SU-DHL-6 (cell line): ENCODE results near the gene NCR2.

Experiments used
- EZH2phosphoT487 ChIP-seq: fragments of 200-600 bp; sonication (generic), shearing (Covaris generic); conservative IDR thresholded peaks from 2 replicates; pipeline ENCODE4 v1.6.1; 2018; ENCODE audit warnings: mild to moderate bottlenecking, antibody characterized with exemption, low read length, moderate library complexity, mixed read lengths
- TF ChIP-seq, protein P1 (sequence below): fragments of 200-600 bp; sonication (generic); IDR thresholded peaks from one replicate; pipeline ENCODE4 v1.5.1; 2017; ENCODE audit warnings: antibody characterized with exemption, mild to moderate bottlenecking, low read length, moderate library complexity; ENCODE audit not compliant: insufficient read depth, poor library complexity, severe bottlenecking

DNA sequence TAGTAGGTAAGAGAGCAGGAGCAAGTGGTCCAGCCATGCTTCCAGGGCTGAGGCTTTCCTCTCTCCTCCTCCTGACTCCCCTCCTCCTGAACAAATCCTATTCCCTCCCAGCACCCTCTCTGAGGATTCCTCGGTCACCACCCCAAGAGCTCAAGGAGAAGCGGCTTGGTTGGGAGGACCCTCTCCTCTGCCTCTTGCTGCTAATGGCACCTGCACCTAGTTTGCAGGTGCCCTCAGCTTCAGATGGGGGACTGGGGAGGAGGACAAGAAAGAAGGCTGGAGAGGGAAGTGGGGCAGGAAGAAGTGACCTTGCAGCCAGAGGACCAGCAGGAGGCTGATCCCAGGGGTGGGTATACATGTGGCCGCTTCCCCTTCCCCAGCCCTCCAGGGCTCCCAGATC lies 17.5 kb downstream of the NCR2 start:
- TF ChIP-seq, protein P1, sequence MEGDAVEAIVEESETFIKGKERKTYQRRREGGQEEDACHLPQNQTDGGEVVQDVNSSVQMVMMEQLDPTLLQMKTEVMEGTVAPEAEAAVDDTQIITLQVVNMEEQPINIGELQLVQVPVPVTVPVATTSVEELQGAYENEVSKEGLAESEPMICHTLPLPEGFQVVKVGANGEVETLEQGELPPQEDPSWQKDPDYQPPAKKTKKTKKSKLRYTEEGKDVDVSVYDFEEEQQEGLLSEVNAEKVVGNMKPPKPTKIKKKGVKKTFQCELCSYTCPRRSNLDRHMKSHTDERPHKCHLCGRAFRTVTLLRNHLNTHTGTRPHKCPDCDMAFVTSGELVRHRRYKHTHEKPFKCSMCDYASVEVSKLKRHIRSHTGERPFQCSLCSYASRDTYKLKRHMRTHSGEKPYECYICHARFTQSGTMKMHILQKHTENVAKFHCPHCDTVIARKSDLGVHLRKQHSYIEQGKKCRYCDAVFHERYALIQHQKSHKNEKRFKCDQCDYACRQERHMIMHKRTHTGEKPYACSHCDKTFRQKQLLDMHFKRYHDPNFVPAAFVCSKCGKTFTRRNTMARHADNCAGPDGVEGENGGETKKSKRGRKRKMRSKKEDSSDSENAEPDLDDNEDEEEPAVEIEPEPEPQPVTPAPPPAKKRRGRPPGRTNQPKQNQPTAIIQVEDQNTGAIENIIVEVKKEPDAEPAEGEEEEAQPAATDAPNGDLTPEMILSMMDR = no peak
- TF ChIP-seq EZH2phosphoT487 = no peak
